GM12873 (cell line): ENCODE results near the gene PLEKHJ1.

Source experiments
- TF ChIP-seq, protein P1 (sequence below): IDR thresholded peaks from 2 replicates; pipeline ENCODE4 v1.5.1; 2012; ENCODE audit warnings: low read depth, mild to moderate bottlenecking, moderate library complexity, low read length, control low read depth; ENCODE audit not compliant: insufficient read depth; ENCODE audit errors: missing control alignments

PLEKHJ1 gene

DNA sequence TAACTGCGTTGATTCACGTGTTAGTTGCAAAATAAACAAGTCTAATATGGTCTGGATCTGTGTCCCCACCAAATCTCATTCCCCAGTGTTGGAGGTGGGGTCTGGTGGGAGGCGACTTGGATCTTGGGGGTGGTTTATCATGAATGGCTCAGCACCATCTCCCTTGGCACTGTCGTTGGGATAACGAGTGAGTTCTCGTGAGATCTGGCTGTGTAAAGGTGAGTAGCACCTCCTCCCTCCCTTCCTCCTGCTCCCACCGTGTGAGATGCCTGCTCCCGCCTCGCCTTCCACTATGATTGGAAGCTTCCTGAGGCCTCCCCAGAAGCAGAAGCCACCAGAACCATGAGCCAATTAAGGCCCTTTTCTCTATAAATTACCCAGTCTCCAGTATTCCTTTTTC, 41.0 kb upstream of the PLEKHJ1 start:
- TF ChIP-seq, protein P1, sequence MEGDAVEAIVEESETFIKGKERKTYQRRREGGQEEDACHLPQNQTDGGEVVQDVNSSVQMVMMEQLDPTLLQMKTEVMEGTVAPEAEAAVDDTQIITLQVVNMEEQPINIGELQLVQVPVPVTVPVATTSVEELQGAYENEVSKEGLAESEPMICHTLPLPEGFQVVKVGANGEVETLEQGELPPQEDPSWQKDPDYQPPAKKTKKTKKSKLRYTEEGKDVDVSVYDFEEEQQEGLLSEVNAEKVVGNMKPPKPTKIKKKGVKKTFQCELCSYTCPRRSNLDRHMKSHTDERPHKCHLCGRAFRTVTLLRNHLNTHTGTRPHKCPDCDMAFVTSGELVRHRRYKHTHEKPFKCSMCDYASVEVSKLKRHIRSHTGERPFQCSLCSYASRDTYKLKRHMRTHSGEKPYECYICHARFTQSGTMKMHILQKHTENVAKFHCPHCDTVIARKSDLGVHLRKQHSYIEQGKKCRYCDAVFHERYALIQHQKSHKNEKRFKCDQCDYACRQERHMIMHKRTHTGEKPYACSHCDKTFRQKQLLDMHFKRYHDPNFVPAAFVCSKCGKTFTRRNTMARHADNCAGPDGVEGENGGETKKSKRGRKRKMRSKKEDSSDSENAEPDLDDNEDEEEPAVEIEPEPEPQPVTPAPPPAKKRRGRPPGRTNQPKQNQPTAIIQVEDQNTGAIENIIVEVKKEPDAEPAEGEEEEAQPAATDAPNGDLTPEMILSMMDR, result no peak

DNA sequence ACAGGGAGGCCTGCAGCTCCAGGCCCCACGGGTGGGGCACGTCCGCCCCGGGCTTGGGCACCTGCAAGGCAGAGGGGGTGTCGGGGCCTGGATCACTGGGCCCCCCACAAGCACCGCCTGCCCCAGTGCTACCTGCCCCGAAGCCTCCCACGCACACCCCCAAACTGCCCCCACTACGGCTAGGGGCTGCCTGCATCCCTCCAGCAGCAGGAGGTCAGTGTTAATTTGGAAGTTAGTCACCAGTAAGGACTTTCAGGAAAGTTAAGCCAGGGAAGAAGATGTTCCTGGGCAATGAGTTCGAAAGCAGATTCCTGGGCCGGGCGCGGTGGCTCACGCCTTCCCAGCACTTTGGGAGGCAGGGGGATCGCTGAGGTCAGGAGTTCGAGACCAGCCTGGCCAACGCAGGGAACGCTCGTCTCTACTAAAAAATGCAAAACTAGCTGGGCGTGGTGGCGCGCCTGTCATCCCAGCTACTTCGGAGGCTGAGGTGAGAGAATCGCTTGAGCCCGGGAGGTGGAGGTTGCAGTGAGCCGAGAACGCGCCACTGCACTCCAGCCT, 40.4 kb upstream of the PLEKHJ1 start:
- TF ChIP-seq, protein P1, result no peak

GRCh38 chr19:2275588-2276428, 39.7 kb upstream of the PLEKHJ1 start:
- TF ChIP-seq, protein P1, result no peak

GRCh38 chr19:2274931-2275535, 38.9 kb upstream of the PLEKHJ1 start:
- TF ChIP-seq, protein P1, result peak; percentile 69

GRCh38 chr19:2274185-2274711, 38.1 kb upstream of the PLEKHJ1 start:
- TF ChIP-seq, protein P1, result no peak

DNA sequence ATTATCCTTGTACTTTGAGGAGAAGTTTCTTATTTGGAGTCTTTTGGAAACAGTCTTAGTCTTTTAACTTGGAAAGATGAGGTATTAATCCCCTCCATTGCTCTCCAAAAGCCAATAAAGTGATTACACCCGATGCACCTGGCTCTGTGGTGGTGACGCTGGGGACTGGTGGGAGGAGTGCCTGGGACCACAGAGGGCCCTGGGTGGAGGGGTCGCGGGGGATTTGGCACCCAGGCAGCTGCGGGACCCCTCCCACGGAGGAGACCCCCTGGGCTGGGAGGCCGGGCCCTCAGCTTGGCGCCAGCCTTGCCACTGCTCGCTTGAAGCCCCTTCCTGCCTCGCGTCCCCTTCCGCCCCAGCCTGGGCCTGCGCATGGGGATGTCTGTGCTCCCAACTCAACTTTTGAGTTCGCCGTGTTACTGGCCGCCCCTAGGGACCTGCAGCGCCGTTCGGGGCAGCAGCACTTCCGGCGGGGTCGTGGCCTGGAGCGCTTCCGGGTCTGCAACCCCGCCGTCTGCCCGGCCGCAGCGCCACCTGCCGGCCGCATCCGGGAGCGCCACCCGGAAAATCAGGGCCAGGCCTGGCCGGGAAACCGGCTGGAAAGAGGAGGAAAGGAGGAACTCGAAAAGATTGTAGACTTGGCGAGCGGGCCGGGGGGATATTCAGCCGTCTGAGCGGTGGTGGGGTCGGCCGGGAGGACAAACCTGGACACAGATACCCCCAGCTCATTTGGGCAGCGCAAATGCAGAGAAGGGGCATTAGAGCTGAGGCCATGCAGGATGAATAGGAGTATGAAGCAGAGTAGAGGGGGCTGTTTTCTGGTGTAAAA, 37.4 kb upstream of the PLEKHJ1 start:
- TF ChIP-seq, protein P1, result peak; percentile 86
